H1 (cell line): ENCODE results near the gene HOOK1. TPM values are rescaled to one million over a fixed set of nuclear protein-coding genes. Genes with fewer than 3 reads are reported as not detected.

Experiments
- CTCF ChIA-PET: fragments of 300-600 bp; sonication (Branson Sonifier 250); formaldehyde crosslinking; loops from one replicate; lab custom pipeline; 2021; ENCODE audit not compliant: partially characterized antibody; lab: Charles Lee
- POLR2A ChIA-PET: fragments of 300-600 bp; sonication (Branson Sonifier 250); formaldehyde crosslinking; loops from one replicate; lab custom pipeline; 2021; ENCODE audit warnings: inconsistent platforms; ENCODE audit not compliant: partially characterized antibody; lab: Charles Lee
- DNase-seq, 2 experiments: peaks; one replicate each; pipeline versions ENCODE4 v3.0.0 to v3.0.0-alpha.2; 2010 to 2022; ENCODE audit warnings: low spot score in 2 of 2, low read depth in 1 of 2, mixed read lengths in 1 of 2
- FAIRE-seq: peaks from 2 replicates; lab custom pipeline; 2011; peaks lifted over from hg19 to GRCh38; lab: Jason Lieb, UNC
- H2AFZ ChIP-seq: 2 replicates; pipeline ENCODE4 v1.8.1; 2012; ENCODE audit warnings: low read length, inconsistent platforms
- H2AK5ac ChIP-seq: 2 replicates; pipeline ENCODE4 v1.6.1; 2013; ENCODE audit warnings: low read depth, low read length
- H2BK120ac ChIP-seq: replicated peaks from 2 replicates; pipeline ENCODE3; 2013; ENCODE audit warnings: low read depth, low read length, inconsistent platforms
- H2BK12ac ChIP-seq: 2 replicates; pipeline ENCODE4 v1.6.1; 2013; ENCODE audit warnings: low read depth, low read length
- H2BK15ac ChIP-seq: 2 replicates; pipeline ENCODE4 v1.6.1; 2013; ENCODE audit warnings: low read length
- H2BK20ac ChIP-seq: 2 replicates; pipeline ENCODE4 v1.6.1; 2013; ENCODE audit warnings: low read length
- H2BK5ac ChIP-seq: 2 replicates; pipeline ENCODE4 v1.6.1; 2013; ENCODE audit warnings: low read depth, low read length
- H3K14ac ChIP-seq: 2 replicates; pipeline ENCODE4 v1.6.1; 2013; ENCODE audit warnings: inconsistent platforms; ENCODE audit not compliant: insufficient read length
- H3K18ac ChIP-seq: 2 replicates; pipeline ENCODE4 v1.6.1; 2013; ENCODE audit warnings: low read length; ENCODE audit errors: extremely low read depth
- H3K23ac ChIP-seq: 2 replicates; pipeline ENCODE4 v1.6.1; 2013; ENCODE audit warnings: inconsistent platforms; ENCODE audit not compliant: insufficient read length
- H3K23me2 ChIP-seq: 2 replicates; pipeline ENCODE4 v1.6.1; 2013; ENCODE audit warnings: low read depth, low read length
- H3K27ac ChIP-seq: 2 replicates; pipeline ENCODE4 v1.6.1; 2011; ENCODE audit warnings: low read depth, low read length, inconsistent platforms
- H3K27me3 ChIP-seq, 4 experiments: replicated peaks in 1 of 4; 1 replicate in 1 of 4; 2 replicates in 3 of 4; pipeline versions ENCODE4 v1.6.1 to v1.8.1; 2011 to 2013; ENCODE audit warnings: low read length in 3 of 4, mild to moderate bottlenecking in 3 of 4, inconsistent platforms in 2 of 4, mixed read lengths in 2 of 4, moderate library complexity in 1 of 4; ENCODE audit not compliant: control insufficient read depth in 3 of 4, insufficient read depth in 3 of 4; ENCODE audit errors: extremely low read depth in 1 of 4
- H3K36me3 ChIP-seq, 4 experiments: 2 replicates each; pipeline versions ENCODE4 v1.6.1 to v1.8.1; 2011 to 2013; ENCODE audit warnings: mild to moderate bottlenecking in 4 of 4, low read length in 3 of 4, moderate library complexity in 2 of 4, control low read depth in 1 of 4, inconsistent platforms in 1 of 4; ENCODE audit not compliant: insufficient read depth in 4 of 4, control insufficient read depth in 2 of 4
- H3K4ac ChIP-seq: replicated peaks from 2 replicates; pipeline ENCODE3; 2013; ENCODE audit warnings: low read length, low read depth, mixed read lengths, inconsistent platforms; ENCODE audit not compliant: insufficient read length
- H3K4me1 ChIP-seq, 4 experiments: replicated peaks in 1 of 4; 1 replicate in 1 of 4; 2 replicates in 3 of 4; pipeline versions ENCODE4 v1.6.1 to v1.8.1; 2011 to 2013; ENCODE audit warnings: low read length in 3 of 4, inconsistent platforms in 2 of 4, mixed read lengths in 1 of 4; ENCODE audit not compliant: insufficient read depth in 4 of 4, control insufficient read depth in 3 of 4
- H3K4me2 ChIP-seq, 2 experiments: 2 replicates each; pipeline versions ENCODE4 v1.6.1 to v1.8.1; 2011 to 2013; ENCODE audit warnings: low read depth in 2 of 2, low read length in 2 of 2, control low read depth in 1 of 2, inconsistent platforms in 1 of 2, mild to moderate bottlenecking in 1 of 2; ENCODE audit not compliant: insufficient read depth in 1 of 2
- H3K4me3 ChIP-seq, 4 experiments: fragments of 200-600, 300-600 bp in 1 of 4; sonication (generic), shearing (Covaris generic), sonication (Bioruptor Twin) in 1 of 4; 2 replicates each; pipeline versions ENCODE4 v1.5.1 to v1.8.1; 2011 to 2016; ENCODE audit warnings: low read length in 4 of 4, low read depth in 3 of 4, control low read depth in 2 of 4, inconsistent platforms in 2 of 4, mild to moderate bottlenecking in 2 of 4, mixed read lengths in 1 of 4, moderate library complexity in 1 of 4; ENCODE audit not compliant: insufficient read depth in 2 of 4; ENCODE audit errors: extremely low read depth in 1 of 4
- H3K56ac ChIP-seq: replicated peaks from 2 replicates; pipeline ENCODE3; 2013; ENCODE audit warnings: low read depth, mild to moderate bottlenecking, mixed read lengths, low read length, inconsistent platforms; ENCODE audit not compliant: insufficient read length
- H3K79me1 ChIP-seq: 2 replicates; pipeline ENCODE4 v1.6.1; 2013; ENCODE audit warnings: low read depth, low read length, control low read depth
- H3K79me2 ChIP-seq, 2 experiments: 2 replicates each; pipeline versions ENCODE4 v1.6.1 to v1.8.1; 2012 to 2013; ENCODE audit warnings: low read length in 2 of 2, mild to moderate bottlenecking in 2 of 2, inconsistent platforms in 1 of 2; ENCODE audit not compliant: insufficient read depth in 2 of 2, control insufficient read depth in 1 of 2
- H3K9ac ChIP-seq, 4 experiments: replicated peaks in 1 of 4; 1 replicate in 1 of 4; 2 replicates in 3 of 4; pipeline versions ENCODE4 v1.6.1 to v1.8.1; 2011 to 2013; ENCODE audit warnings: low read depth in 3 of 4, low read length in 3 of 4, control low read depth in 2 of 4, mild to moderate bottlenecking in 2 of 4, moderate library complexity in 2 of 4, inconsistent platforms in 1 of 4; ENCODE audit errors: extremely low read depth in 1 of 4
- H3K9me3 ChIP-seq, 2 experiments: 2 replicates each; pipeline versions ENCODE4 v1.6.1 to v1.8.1; 2012 to 2013; ENCODE audit warnings: mild to moderate bottlenecking in 2 of 2, moderate library complexity in 2 of 2, control low read depth in 1 of 2, inconsistent platforms in 1 of 2, low read depth in 1 of 2, low read length in 1 of 2, mixed read lengths in 1 of 2; ENCODE audit not compliant: insufficient read depth in 2 of 2
- H4K20me1 ChIP-seq, 2 experiments: replicated peaks in 1 of 2; 2 replicates each; pipeline versions ENCODE3 to v1.8.1; 2011 to 2013; ENCODE audit warnings: inconsistent platforms in 2 of 2, low read length in 2 of 2, mild to moderate bottlenecking in 1 of 2; ENCODE audit not compliant: insufficient read depth in 2 of 2, control insufficient read depth in 1 of 2
- H4K5ac ChIP-seq: 2 replicates; pipeline ENCODE4 v1.6.1; 2013; ENCODE audit warnings: low read length, low read depth, mixed read lengths, inconsistent platforms; ENCODE audit not compliant: insufficient read length
- H4K8ac ChIP-seq: 2 replicates; pipeline ENCODE4 v1.8.0; 2013; ENCODE audit warnings: mild to moderate bottlenecking, moderate library complexity, low read length, inconsistent platforms; ENCODE audit not compliant: insufficient read depth; ENCODE audit errors: extremely low read depth
- H4K91ac ChIP-seq: replicated peaks from 2 replicates; pipeline ENCODE3; 2013; ENCODE audit warnings: low read length, mixed read lengths, inconsistent platforms; ENCODE audit not compliant: insufficient read length
- CHD1 ChIP-seq: IDR thresholded peaks from 2 replicates; pipeline ENCODE4 v1.6.1; 2012; ENCODE audit warnings: low read depth, low read length, improper control_type of control experiment
- SP2 ChIP-seq: IDR thresholded peaks from 2 replicates; pipeline ENCODE4 v1.6.1; 2012; ENCODE audit warnings: mild to moderate bottlenecking, low read length, inconsistent platforms
- SRF ChIP-seq: IDR thresholded peaks from 2 replicates; pipeline ENCODE4 v1.6.1; 2011; ENCODE audit warnings: mild to moderate bottlenecking, low read depth, low read length, moderate library complexity
- TEAD4 ChIP-seq: IDR thresholded peaks from 2 replicates; pipeline ENCODE4 v1.6.1; 2012; ENCODE audit warnings: low read depth, low read length, inconsistent platforms, mixed read lengths
- WGBS, 2 experiments: shearing (Covaris generic) in 1 of 2; methylation state at CpG; one replicate each; pipeline versions ENCODE4 v1.1.6 to v1.1.7; 2013 to 2015; ENCODE audit warnings: low lambda C conversion rate in 2 of 2, mixed read lengths in 2 of 2, inconsistent platforms in 1 of 2, low coverage in 1 of 2, missing lambda C conversion rate in 1 of 2; ENCODE audit not compliant: insufficient replicate concordance in 2 of 2, insufficient coverage in 1 of 2, insufficient read length in 1 of 2; ENCODE audit errors: extremely low coverage in 1 of 2, missing lambda C conversion rate in 1 of 2; 5-methylcytosine and 5-hydroxymethylcytosine counted together
- polyA plus RNA-seq, 7 experiments: library from polyadenylated mRNA; depleted of rRNA in 3 of 7; stranded (reverse) in 5 of 7; unstranded in 2 of 7; fragments of >200 nt in 5 of 7; fragments of 200-250 nt in 2 of 7; gene quantifications; 1 replicate in 5 of 7; 2 replicates in 1 of 7; 4 replicates in 1 of 7; pipeline versions ENCODE4 v1.2.1 to v1.2.3, GENCODE V29; 2011 to 2013; ENCODE audit warnings: missing spikeins in 2 of 7, mixed read lengths in 2 of 7
- total RNA-seq: library from RNA; stranded (reverse); fragmentation: NEBNext Ultra II Directional; extraction: Animal tissue kit (Norgen Biotek cat#: 25700); gene quantifications from 2 replicates; pipeline ENCODE4 v1.2.1, GENCODE V29; 2021
- TF ChIP-seq, protein P1 (sequence below), 3 experiments: IDR thresholded peaks; 1 replicate in 2 of 3; 2 replicates in 1 of 3; pipeline versions ENCODE4 v1.5.1 to v1.6.1; 2011; ENCODE audit warnings: low read length in 3 of 3, mild to moderate bottlenecking in 3 of 3, inconsistent platforms in 2 of 3, low read depth in 1 of 3, moderate library complexity in 1 of 3; ENCODE audit not compliant: insufficient read depth in 1 of 3; ENCODE audit errors: control extremely low read depth in 1 of 3

HOOK1 gene
- total and polyA plus RNA-seq, 2 of the 8 experiments (the other 6 are each of a cell fraction or from before 2014, with no cell fraction given), result 5.6 to 34.5 TPM

DNA sequence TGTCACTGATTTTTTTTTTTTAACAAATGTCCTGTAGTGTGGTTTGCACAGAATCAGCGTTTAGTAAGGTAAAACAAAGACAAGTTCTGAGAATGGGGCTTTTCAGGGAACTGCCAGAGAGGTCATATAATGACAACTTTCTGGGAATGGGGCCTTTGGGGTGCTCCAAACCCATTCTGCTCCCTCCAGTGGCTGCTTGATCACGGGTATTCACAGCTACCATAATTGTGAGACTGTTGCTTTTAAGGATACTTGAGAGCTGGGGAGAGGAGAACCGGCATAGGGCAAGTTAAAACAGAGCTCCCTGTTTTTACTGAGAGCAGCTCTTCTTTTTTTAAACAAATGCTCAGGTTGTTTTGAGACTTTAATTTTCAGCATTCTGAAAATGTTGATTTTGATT, 63.6 kb downstream of the HOOK1 start:
- WGBS, 2 experiments, result 74% methylated on average over 3 of the region's 3 CpGs; no CpG with 5 or more reads in 1 of the 2 experiments
- DNase-seq, result no peak

More for the DNA sequence above, 63.6 kb downstream of the HOOK1 start:
- POLR2A ChIA-PET, result interaction anchor here (1.5 to 2.2 kb wide), 2 partner anchors 15 to 69 kb away, joined by 3 to 7 read pairs; no protein-coding TSS in a partner anchor
- no peak overlapping the region for H3K4ac ChIP-seq
- no peak overlapping the region for H2BK120ac ChIP-seq
- TF ChIP-seq SRF, result no peak
- TF ChIP-seq CHD1, result no peak
- TF ChIP-seq TEAD4, result no peak
- TF ChIP-seq SP2, result no peak
- TF ChIP-seq, protein P1, sequence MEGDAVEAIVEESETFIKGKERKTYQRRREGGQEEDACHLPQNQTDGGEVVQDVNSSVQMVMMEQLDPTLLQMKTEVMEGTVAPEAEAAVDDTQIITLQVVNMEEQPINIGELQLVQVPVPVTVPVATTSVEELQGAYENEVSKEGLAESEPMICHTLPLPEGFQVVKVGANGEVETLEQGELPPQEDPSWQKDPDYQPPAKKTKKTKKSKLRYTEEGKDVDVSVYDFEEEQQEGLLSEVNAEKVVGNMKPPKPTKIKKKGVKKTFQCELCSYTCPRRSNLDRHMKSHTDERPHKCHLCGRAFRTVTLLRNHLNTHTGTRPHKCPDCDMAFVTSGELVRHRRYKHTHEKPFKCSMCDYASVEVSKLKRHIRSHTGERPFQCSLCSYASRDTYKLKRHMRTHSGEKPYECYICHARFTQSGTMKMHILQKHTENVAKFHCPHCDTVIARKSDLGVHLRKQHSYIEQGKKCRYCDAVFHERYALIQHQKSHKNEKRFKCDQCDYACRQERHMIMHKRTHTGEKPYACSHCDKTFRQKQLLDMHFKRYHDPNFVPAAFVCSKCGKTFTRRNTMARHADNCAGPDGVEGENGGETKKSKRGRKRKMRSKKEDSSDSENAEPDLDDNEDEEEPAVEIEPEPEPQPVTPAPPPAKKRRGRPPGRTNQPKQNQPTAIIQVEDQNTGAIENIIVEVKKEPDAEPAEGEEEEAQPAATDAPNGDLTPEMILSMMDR (IDR thresholded peaks at IDR 0.05; ENCODE audit: control extremely low read depth in 1 of 3, insufficient read depth in 1 of 3, low read depth in 1 of 3, low read length in 3 of 3), result peak in 1 of 3 experiments; percentile 24; a peak in 1 of 4 replicates
- H3K4me3 ChIP-seq, result no peak overlapping the region
- CTCF ChIA-PET, result interaction anchor here (0.7 to 14.4 kb wide), 19 partner anchors 9 to 106 kb away, joined by 3 to 323 read pairs (median 4); partner anchors contain the start of gene HOOK1
- H4K20me1 ChIP-seq, result no peaks in the 10 kb centered on the region
- no peak overlapping the region for H4K5ac ChIP-seq
- no peaks in the 10 kb centered on the region for H3K36me3 ChIP-seq
- no peak overlapping the region for H3K18ac ChIP-seq
- no peaks in the 10 kb centered on the region for H3K23me2 ChIP-seq
- no peak overlapping the region for H3K56ac ChIP-seq
- no peak for FAIRE-seq
- H2AK5ac ChIP-seq, result no peak overlapping the region
- H3K9ac ChIP-seq, result no peak overlapping the region
- H2BK12ac ChIP-seq, result no peak overlapping the region
- H3K79me2 ChIP-seq, result no peaks in the 10 kb centered on the region
- H4K8ac ChIP-seq, result no peak overlapping the region
- no peak overlapping the region for H2AFZ ChIP-seq
- no peaks in the 10 kb centered on the region for H3K9me3 ChIP-seq
- H4K91ac ChIP-seq, result no peak overlapping the region
- no peak overlapping the region for H2BK15ac ChIP-seq
- no peak overlapping the region for H2BK5ac ChIP-seq
- H2BK20ac ChIP-seq, result no peak overlapping the region
- H3K27ac ChIP-seq, result no peak overlapping the region
- H3K4me2 ChIP-seq, result no peak overlapping the region
- no peak overlapping the region for H3K14ac ChIP-seq
- no peaks in the 10 kb centered on the region for H3K27me3 ChIP-seq
- no peaks in the 10 kb centered on the region for H3K79me1 ChIP-seq
- no peaks in the 10 kb centered on the region for H3K4me1 ChIP-seq
- no peak overlapping the region for H3K23ac ChIP-seq
